ENCODE measurements around the gene RANBP9. TPM values are rescaled to one million over a fixed set of nuclear protein-coding genes. Genes with fewer than 3 reads are reported as not detected.

The RANBP9 gene
- total RNA-seq, 1 donor from 2014 or later, result 39.1 TPM

DNA sequence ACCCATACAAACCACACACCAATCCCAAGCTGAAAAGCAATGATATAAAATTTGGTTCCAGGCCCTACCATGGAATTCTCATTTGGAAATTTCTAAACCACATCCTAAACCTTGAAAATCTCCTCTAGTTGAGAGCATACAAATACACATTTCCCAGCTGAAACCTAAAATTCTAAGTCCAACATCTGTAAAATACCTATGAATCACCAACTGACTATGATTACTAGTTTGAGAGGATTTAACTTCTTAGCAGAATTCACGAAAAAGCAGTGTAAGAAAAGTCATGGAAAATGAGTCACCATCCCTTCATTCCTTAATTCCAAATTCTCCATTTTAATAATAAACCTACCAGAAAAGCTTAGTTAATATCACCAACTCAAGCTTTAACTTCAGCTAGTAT is 15.4 kb downstream of the RANBP9 start:
- Histone ChIP-seq H3K9me3 (ENCODE audit: control insufficient read depth in 3 of 3, low read length in 3 of 3) (no peaks in the 10 kb centered on the region), H3K27ac (ENCODE audit: low read depth, low read length) (no peak overlapping the region), H3K4me1 (ENCODE audit: control insufficient read depth in 3 of 3, insufficient read depth in 3 of 3, low read length in 3 of 3) (peaks cover 5 to 18% (median 10%) of the 10 kb centered on the region in 3 donors), H3K27me3 (ENCODE audit: control insufficient read depth in 3 of 3, insufficient read depth in 3 of 3, low read length in 3 of 3) (no peaks in the 10 kb centered on the region), H3K4me3 (ENCODE audit: low read length in 3 of 3) (no peak overlapping the region), H3K36me3 (ENCODE audit: control insufficient read depth in 3 of 3, insufficient read depth in 3 of 3, low read length in 3 of 3) (no peaks in the 10 kb centered on the region), H3K9ac (ENCODE audit: low read depth in 1 of 3, low read length in 3 of 3) (no peak overlapping the region)

- H3K4me1 ChIP-seq (ENCODE audit: control insufficient read depth in 3 of 3, insufficient read depth in 3 of 3, low read length in 3 of 3), result peaks cover 5 to 18% (median 10%) of the 10 kb centered on the region in 3 donors
- H3K27me3 ChIP-seq (ENCODE audit: control insufficient read depth in 3 of 3, insufficient read depth in 3 of 3, low read length in 3 of 3), result no peaks in the 10 kb centered on the region
- no peak overlapping the region for H3K4me3 ChIP-seq (ENCODE audit: low read length in 3 of 3)
- H3K36me3 ChIP-seq (ENCODE audit: control insufficient read depth in 3 of 3, insufficient read depth in 3 of 3, low read length in 3 of 3), result no peaks in the 10 kb centered on the region
- H3K27ac ChIP-seq (ENCODE audit: low read depth, low read length), result no peak overlapping the region
- no peaks in the 10 kb centered on the region for H3K9me3 ChIP-seq (ENCODE audit: control insufficient read depth in 3 of 3, low read length in 3 of 3)
- H3K9ac ChIP-seq (ENCODE audit: low read depth in 1 of 3, low read length in 3 of 3), result no peak overlapping the region
These were observed 16.4 kb downstream of the RANBP9 start for GRCh38 chr6:13695252-13695651.

DNA sequence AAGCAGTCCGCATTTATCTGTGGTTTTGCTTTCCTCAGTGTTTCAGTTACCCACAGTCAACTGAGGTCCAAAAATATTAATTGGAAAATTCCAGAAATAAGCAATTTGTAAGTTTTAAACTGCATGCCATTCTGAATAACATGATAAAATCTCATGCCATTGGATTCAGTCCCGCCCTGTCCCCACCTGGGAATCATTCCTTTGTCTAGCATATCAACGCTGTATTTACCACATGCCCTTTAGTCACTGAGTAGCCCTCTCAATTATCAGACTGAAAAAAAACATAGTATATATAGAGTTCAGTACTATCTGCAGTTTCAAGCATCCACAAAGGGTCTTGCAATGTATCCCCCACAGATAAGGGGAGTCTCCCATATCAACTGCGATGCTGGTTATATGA is 17.1 kb downstream of the RANBP9 start:
- Histone ChIP-seq H3K9ac (ENCODE audit: low read depth in 1 of 3, low read length in 3 of 3) (peak overlapping the region in 1 of 3 donors; percentile 34), H3K27ac (ENCODE audit: low read depth, low read length) (no peak overlapping the region), H3K9me3 (ENCODE audit: control insufficient read depth in 3 of 3, low read length in 3 of 3) (no peaks in the 10 kb centered on the region), H3K36me3 (ENCODE audit: control insufficient read depth in 3 of 3, insufficient read depth in 3 of 3, low read length in 3 of 3) (no peaks in the 10 kb centered on the region), H3K4me1 (ENCODE audit: control insufficient read depth in 3 of 3, insufficient read depth in 3 of 3, low read length in 3 of 3) (peaks cover 5 to 18% (median 10%) of the 10 kb centered on the region in 3 donors), H3K27me3 (ENCODE audit: control insufficient read depth in 3 of 3, insufficient read depth in 3 of 3, low read length in 3 of 3) (no peaks in the 10 kb centered on the region), H3K4me3 (ENCODE audit: low read length in 3 of 3) (no peak overlapping the region)

DNA sequence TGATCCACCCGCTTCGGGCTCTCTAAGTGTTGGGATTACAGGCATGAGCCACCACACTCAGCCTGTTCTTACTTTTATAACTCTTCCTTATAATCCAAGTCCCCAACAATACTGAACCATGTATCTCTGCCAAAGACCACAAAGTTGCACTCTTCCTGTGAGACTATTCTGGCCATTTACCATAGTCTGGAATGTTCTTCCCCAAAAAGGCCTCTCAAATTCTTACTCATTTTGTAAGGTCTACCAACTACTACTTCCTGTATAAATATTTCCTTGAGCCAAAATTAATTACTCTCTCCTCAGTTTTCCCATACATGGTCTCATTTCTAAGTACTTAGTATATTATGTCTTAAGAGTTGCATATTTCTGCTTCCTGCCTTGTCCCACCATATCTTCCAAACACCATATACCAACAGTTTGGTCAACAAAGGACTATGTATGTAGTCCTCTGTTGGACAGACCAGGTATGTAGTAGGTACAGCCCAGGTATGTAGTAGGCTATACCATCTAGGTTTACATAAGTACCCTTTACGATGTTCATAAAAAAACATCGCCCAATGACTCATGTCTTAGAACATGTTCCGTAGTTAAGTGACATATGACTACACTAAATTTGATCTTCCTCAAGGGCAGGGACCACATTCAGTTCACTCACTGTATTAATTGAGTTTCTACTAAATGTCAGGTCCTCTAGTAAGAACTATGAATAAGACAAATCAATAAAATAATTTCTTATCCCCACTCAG is 22.0 kb downstream of the RANBP9 start:
- H3K36me3 ChIP-seq (ENCODE audit: control insufficient read depth in 3 of 3, insufficient read depth in 3 of 3, low read length in 3 of 3), result no peaks in the 10 kb centered on the region
- H3K4me1 ChIP-seq (ENCODE audit: control insufficient read depth in 3 of 3, insufficient read depth in 3 of 3, low read length in 3 of 3), result peaks cover 8 to 11% (median 9%) of the 10 kb centered on the region in 3 donors
- H3K9me3 ChIP-seq (ENCODE audit: control insufficient read depth in 3 of 3, low read length in 3 of 3), result no peaks in the 10 kb centered on the region
- H3K9ac ChIP-seq (ENCODE audit: low read depth in 1 of 3, low read length in 3 of 3), result no peak overlapping the region
- no peak overlapping the region for H3K27ac ChIP-seq (ENCODE audit: low read depth, low read length)
- no peaks in the 10 kb centered on the region for H3K27me3 ChIP-seq (ENCODE audit: control insufficient read depth in 3 of 3, insufficient read depth in 3 of 3, low read length in 3 of 3)
- no peak overlapping the region for H3K4me3 ChIP-seq (ENCODE audit: low read length in 3 of 3)

- Histone ChIP-seq H3K36me3 (ENCODE audit: control insufficient read depth in 3 of 3, insufficient read depth in 3 of 3, low read length in 3 of 3) (no peaks in the 10 kb centered on the region), H3K27ac (ENCODE audit: low read depth, low read length) (no peak overlapping the region)
These were observed 22.9 kb downstream of the RANBP9 start for GRCh38 chr6:13688692-13689196.

GRCh38 chr6:13687917-13688351 is 23.7 kb downstream of the RANBP9 start:
- peaks cover 2 to 4% (median 3%) of the 10 kb centered on the region in 3 donors for H3K4me1 ChIP-seq (ENCODE audit: control insufficient read depth in 3 of 3, insufficient read depth in 3 of 3, low read length in 3 of 3)
- H3K27ac ChIP-seq (ENCODE audit: low read depth, low read length), result no peak overlapping the region
- no peak overlapping the region for H3K4me3 ChIP-seq (ENCODE audit: low read length in 3 of 3)
- no peaks in the 10 kb centered on the region for H3K9me3 ChIP-seq (ENCODE audit: control insufficient read depth in 3 of 3, low read length in 3 of 3)
- H3K36me3 ChIP-seq (ENCODE audit: control insufficient read depth in 3 of 3, insufficient read depth in 3 of 3, low read length in 3 of 3), result no peaks in the 10 kb centered on the region
- H3K27me3 ChIP-seq (ENCODE audit: control insufficient read depth in 3 of 3, insufficient read depth in 3 of 3, low read length in 3 of 3), result no peaks in the 10 kb centered on the region
- H3K9ac ChIP-seq (ENCODE audit: low read depth in 1 of 3, low read length in 3 of 3), result no peak overlapping the region

More at GRCh38 chr6:13688692-13689196, 22.9 kb downstream of the RANBP9 start:
- no peak overlapping the region for H3K9ac ChIP-seq (ENCODE audit: low read depth in 1 of 3, low read length in 3 of 3)
- H3K4me3 ChIP-seq (ENCODE audit: low read length in 3 of 3), result no peak overlapping the region
- H3K4me1 ChIP-seq (ENCODE audit: control insufficient read depth in 3 of 3, insufficient read depth in 3 of 3, low read length in 3 of 3), result peaks cover 3 to 8% (median 4%) of the 10 kb centered on the region in 3 donors
- no peaks in the 10 kb centered on the region for H3K27me3 ChIP-seq (ENCODE audit: control insufficient read depth in 3 of 3, insufficient read depth in 3 of 3, low read length in 3 of 3)
- no peaks in the 10 kb centered on the region for H3K9me3 ChIP-seq (ENCODE audit: control insufficient read depth in 3 of 3, low read length in 3 of 3)

DNA sequence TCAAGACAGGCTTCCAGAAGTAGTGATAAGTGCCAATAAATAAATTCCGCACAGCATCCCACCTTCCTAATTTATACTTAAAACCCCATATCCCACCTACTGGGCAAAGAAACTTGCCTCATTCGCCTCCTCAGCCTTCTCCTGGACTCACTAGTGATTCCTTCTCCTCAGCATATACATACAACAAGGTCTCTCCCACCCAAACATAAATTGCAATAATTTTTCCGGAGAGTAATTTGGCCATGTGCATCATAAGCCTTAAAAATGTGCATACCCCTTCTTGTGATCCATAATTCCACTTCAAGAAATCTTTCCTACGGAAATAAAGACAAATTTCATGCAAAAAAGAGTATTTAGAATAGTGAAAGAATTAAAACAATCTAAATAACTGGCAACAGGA is 26.8 kb downstream of the RANBP9 start:
- peaks cover 0 to 4% (median 3%) of the 10 kb centered on the region in 3 donors for H3K4me1 ChIP-seq (ENCODE audit: control insufficient read depth in 3 of 3, insufficient read depth in 3 of 3, low read length in 3 of 3)
- no peaks in the 10 kb centered on the region for H3K27me3 ChIP-seq (ENCODE audit: control insufficient read depth in 3 of 3, insufficient read depth in 3 of 3, low read length in 3 of 3)
- H3K27ac ChIP-seq (ENCODE audit: low read depth, low read length), result no peak overlapping the region
- H3K9ac ChIP-seq (ENCODE audit: low read depth in 1 of 3, low read length in 3 of 3), result no peak overlapping the region
- H3K36me3 ChIP-seq (ENCODE audit: control insufficient read depth in 3 of 3, insufficient read depth in 3 of 3, low read length in 3 of 3), result no peaks in the 10 kb centered on the region
- no peak overlapping the region for H3K4me3 ChIP-seq (ENCODE audit: low read length in 3 of 3)
- no peaks in the 10 kb centered on the region for H3K9me3 ChIP-seq (ENCODE audit: control insufficient read depth in 3 of 3, low read length in 3 of 3)

- H3K9ac ChIP-seq (ENCODE audit: low read depth in 1 of 3, low read length in 3 of 3), result no peak overlapping the region
- H3K27me3 ChIP-seq (ENCODE audit: control insufficient read depth in 3 of 3, insufficient read depth in 3 of 3, low read length in 3 of 3), result no peaks in the 10 kb centered on the region
- no peak overlapping the region for H3K4me3 ChIP-seq (ENCODE audit: low read length in 3 of 3)
- H3K36me3 ChIP-seq (ENCODE audit: control insufficient read depth in 3 of 3, insufficient read depth in 3 of 3, low read length in 3 of 3), result no peaks in the 10 kb centered on the region
- H3K4me1 ChIP-seq (ENCODE audit: control insufficient read depth in 3 of 3, insufficient read depth in 3 of 3, low read length in 3 of 3), result peaks cover 0 to 5% (median 3%) of the 10 kb centered on the region in 3 donors
- no peak overlapping the region for H3K27ac ChIP-seq (ENCODE audit: low read depth, low read length)
- no peaks in the 10 kb centered on the region for H3K9me3 ChIP-seq (ENCODE audit: control insufficient read depth in 3 of 3, low read length in 3 of 3)
These were observed 28.6 kb downstream of the RANBP9 start for GRCh38 chr6:13683038-13683437.

- Histone ChIP-seq H3K4me1 (ENCODE audit: control insufficient read depth in 3 of 3, insufficient read depth in 3 of 3, low read length in 3 of 3) (peaks cover 0 to 2% (median 0%) of the 10 kb centered on the region in 3 donors), H3K27me3 (ENCODE audit: control insufficient read depth in 3 of 3, insufficient read depth in 3 of 3, low read length in 3 of 3) (no peaks in the 10 kb centered on the region), H3K9ac (ENCODE audit: low read depth in 1 of 3, low read length in 3 of 3) (no peak overlapping the region), H3K9me3 (ENCODE audit: control insufficient read depth in 3 of 3, low read length in 3 of 3) (no peaks in the 10 kb centered on the region), H3K36me3 (ENCODE audit: control insufficient read depth in 3 of 3, insufficient read depth in 3 of 3, low read length in 3 of 3) (no peaks in the 10 kb centered on the region), H3K27ac (ENCODE audit: low read depth, low read length) (no peak overlapping the region), H3K4me3 (ENCODE audit: low read length in 3 of 3) (no peak overlapping the region)
These were observed 29.3 kb downstream of the RANBP9 start for GRCh38 chr6:13682346-13682745.

DNA sequence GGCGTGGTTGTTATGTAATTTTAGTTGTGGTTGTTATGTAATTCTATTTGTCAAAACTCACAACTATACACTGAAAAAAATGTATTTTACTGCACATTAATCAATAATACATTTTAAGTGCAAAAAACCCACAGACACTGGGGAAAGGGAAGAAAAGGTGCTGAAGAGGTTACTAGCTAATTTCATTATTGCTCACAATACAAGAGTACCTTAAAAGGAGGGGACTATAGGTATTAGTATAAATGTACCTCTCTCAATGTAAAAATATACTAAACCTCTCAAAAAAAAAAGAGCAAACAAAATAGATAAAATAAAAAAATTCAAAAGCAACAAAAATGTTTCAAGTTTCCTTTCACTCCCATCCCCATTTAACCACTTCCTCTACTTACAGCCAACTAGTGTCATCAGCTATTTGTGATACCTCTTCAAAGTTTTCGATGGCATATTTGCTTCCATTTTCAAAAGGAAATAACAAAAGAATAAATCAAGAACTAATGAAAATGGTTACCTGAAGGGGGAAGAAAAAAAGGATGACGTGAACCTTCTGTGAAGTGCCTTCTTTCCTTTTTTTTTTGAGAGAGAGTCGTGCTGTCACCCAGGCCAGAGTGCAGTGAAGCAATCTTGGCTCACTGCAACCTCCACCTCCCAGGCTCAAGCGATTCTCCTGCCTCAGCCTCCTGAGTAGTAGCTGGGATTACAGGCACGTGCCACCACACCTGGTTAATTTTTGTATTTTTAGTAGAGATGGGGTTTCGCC is 30.2 kb downstream of the RANBP9 start:
- Histone ChIP-seq H3K4me3 (ENCODE audit: low read length in 3 of 3) (no peak overlapping the region), H3K27me3 (ENCODE audit: control insufficient read depth in 3 of 3, insufficient read depth in 3 of 3, low read length in 3 of 3) (no peaks in the 10 kb centered on the region), H3K36me3 (ENCODE audit: control insufficient read depth in 3 of 3, insufficient read depth in 3 of 3, low read length in 3 of 3) (no peaks in the 10 kb centered on the region), H3K4me1 (ENCODE audit: control insufficient read depth in 3 of 3, insufficient read depth in 3 of 3, low read length in 3 of 3) (peaks cover 0 to 2% (median 0%) of the 10 kb centered on the region in 3 donors), H3K9me3 (ENCODE audit: control insufficient read depth in 3 of 3, low read length in 3 of 3) (peaks cover 0 to 6% (median 0%) of the 10 kb centered on the region in 3 donors), H3K9ac (ENCODE audit: low read depth in 1 of 3, low read length in 3 of 3) (no peak overlapping the region), H3K27ac (ENCODE audit: low read depth, low read length) (no peak overlapping the region)

Data from skeletal muscle tissue (tissue), 4 donors.